IMR-90 (cell line): ENCODE data around the gene UNC93A. TPM values are rescaled to one million over a fixed set of nuclear protein-coding genes. Genes with fewer than 3 reads are reported as not detected.
"Not testable (repeated sequence)": the region's sequence is repeated elsewhere in the genome, so short reads cannot be mapped to it uniquely, and the experiment has no call there.

Experiments
- ATAC-seq: fragments of 200-7000 bp; cut with Tn5 transposase; 2 replicates; pipeline ENCODE4 v1.9.1; 2020; ENCODE audit warnings: low read depth, mild to moderate bottlenecking, moderate library complexity
- BruUV-seq: library from RNA; stranded (reverse); fragments of 400-500 nt; replicated peaks from 2 replicates; lab custom pipeline; 2021; lab: Mats Ljungman, UMichigan
- CTCF ChIA-PET: fragments of 300-600 bp; formaldehyde crosslinking; extraction: SDS; loops from one replicate; lab custom pipeline; 2021; ENCODE audit warnings: antibody characterized with exemption; lab: Yijun Ruan, JAX
- POLR2A ChIA-PET: fragments of 300-600 bp; sonication (Branson Sonifier 250); formaldehyde crosslinking; loops from one replicate; lab custom pipeline; 2022; ENCODE audit warnings: antibody characterized with exemption; ENCODE audit not compliant: unreplicated experiment; lab: Charles Lee
- DNase-seq: peaks from one replicate; pipeline ENCODE4 v3.0.0; 2013
- H2AFZ ChIP-seq: replicated peaks from 2 replicates; pipeline ENCODE3; 2013; ENCODE audit warnings: low read length, mild to moderate bottlenecking; ENCODE audit not compliant: poor library complexity
- H2AK5ac ChIP-seq: 2 replicates; pipeline ENCODE4 v1.6.1; 2013; ENCODE audit warnings: low read depth, low read length, inconsistent platforms
- H2AK9ac ChIP-seq: replicated peaks from 2 replicates; pipeline ENCODE3; 2013; ENCODE audit warnings: mild to moderate bottlenecking, low read depth, low read length, moderate library complexity; ENCODE audit not compliant: poor library complexity
- H2BK120ac ChIP-seq: 2 replicates; pipeline ENCODE4 v1.6.1; 2013; ENCODE audit warnings: low read depth, low read length, inconsistent platforms
- H2BK15ac ChIP-seq: 3 replicates; pipeline ENCODE4 v1.6.1; 2013; ENCODE audit warnings: low read depth, low read length, inconsistent platforms
- H2BK20ac ChIP-seq: 2 replicates; pipeline ENCODE4 v1.6.1; 2013; ENCODE audit warnings: low read depth, mild to moderate bottlenecking, inconsistent platforms, low read length, moderate library complexity
- H2BK5ac ChIP-seq: 2 replicates; pipeline ENCODE4 v1.6.1; 2013; ENCODE audit warnings: mild to moderate bottlenecking, low read depth, low read length, inconsistent platforms; ENCODE audit not compliant: poor library complexity, severe bottlenecking
- H3K14ac ChIP-seq: replicated peaks from 2 replicates; pipeline ENCODE4 v1.6.1; 2013; ENCODE audit warnings: low read depth, low read length, inconsistent platforms
- H3K18ac ChIP-seq: 2 replicates; pipeline ENCODE4 v1.6.1; 2013; ENCODE audit warnings: low read depth, low read length, control low read depth
- H3K23ac ChIP-seq: 2 replicates; pipeline ENCODE4 v1.6.1; 2013; ENCODE audit warnings: low read depth, low read length, inconsistent platforms
- H3K27ac ChIP-seq: 2 replicates; pipeline ENCODE4 v1.5.1; 2013; ENCODE audit warnings: mild to moderate bottlenecking, control low read depth, low read length; ENCODE audit not compliant: insufficient read depth
- H3K27me3 ChIP-seq: 2 replicates; pipeline ENCODE4 v1.6.1; 2013; ENCODE audit warnings: low read length; ENCODE audit not compliant: control insufficient read depth, insufficient read depth
- H3K36me3 ChIP-seq: 2 replicates; pipeline ENCODE4 v1.6.1; 2013; ENCODE audit warnings: low read length, mixed read lengths; ENCODE audit not compliant: control insufficient read depth, insufficient read depth
- H3K4ac ChIP-seq: 2 replicates; pipeline ENCODE4 v1.6.1; 2013; ENCODE audit warnings: low read depth, low read length, inconsistent platforms
- H3K4me1 ChIP-seq: 2 replicates; pipeline ENCODE4 v1.6.1; 2013; ENCODE audit warnings: low read length, mixed read lengths; ENCODE audit not compliant: control insufficient read depth, insufficient read depth
- H3K4me2 ChIP-seq: 2 replicates; pipeline ENCODE4 v1.6.1; 2013; ENCODE audit warnings: low read depth, mild to moderate bottlenecking, control low read depth, low read length, moderate library complexity
- H3K4me3 ChIP-seq: 2 replicates; pipeline ENCODE4 v1.5.1; 2013; ENCODE audit warnings: low read depth, mild to moderate bottlenecking, control low read depth, low read length, moderate library complexity; ENCODE audit not compliant: insufficient read depth
- H3K56ac ChIP-seq: 2 replicates; pipeline ENCODE4 v1.6.1; 2013; ENCODE audit warnings: low read length, inconsistent platforms; ENCODE audit not compliant: insufficient read depth; ENCODE audit errors: extremely low read depth
- H3K79me1 ChIP-seq, 2 experiments: 2 replicates each; pipeline ENCODE4 v1.6.1; 2013; ENCODE audit warnings: low read length in 2 of 2, inconsistent platforms in 1 of 2, low read depth in 1 of 2
- H3K9ac ChIP-seq: 2 replicates; pipeline ENCODE4 v1.6.1; 2013; ENCODE audit warnings: low read depth, low read length, control low read depth
- H3K9me1 ChIP-seq: 2 replicates; pipeline ENCODE4 v1.6.1; 2013; ENCODE audit warnings: low read length, inconsistent platforms; ENCODE audit not compliant: insufficient read depth
- H3K9me3 ChIP-seq: 2 replicates; pipeline ENCODE4 v1.6.1; 2013; ENCODE audit warnings: low read length; ENCODE audit not compliant: control insufficient read depth, insufficient read depth
- H4K20me1 ChIP-seq: 2 replicates; pipeline ENCODE4 v1.6.1; 2013; ENCODE audit warnings: low read length, inconsistent platforms; ENCODE audit not compliant: insufficient read depth
- H4K5ac ChIP-seq: 2 replicates; pipeline ENCODE4 v1.6.1; 2013; ENCODE audit warnings: mild to moderate bottlenecking, low read depth, low read length, control low read depth
- H4K8ac ChIP-seq, 2 experiments: 2 replicates each; pipeline ENCODE4 v1.6.1; 2013; ENCODE audit warnings: low read depth in 2 of 2, low read length in 2 of 2, control low read depth in 1 of 2, inconsistent platforms in 1 of 2
- H4K91ac ChIP-seq: 2 replicates; pipeline ENCODE4 v1.6.1; 2013; ENCODE audit warnings: low read depth, low read length, inconsistent platforms; ENCODE audit not compliant: insufficient read depth
- FOS ChIP-seq: fragments of 150-350 bp; IDR thresholded peaks from 2 replicates; pipeline ENCODE4 v1.6.1; 2016; ENCODE audit warnings: low read depth, low read length
- SMC3 ChIP-seq: fragments of 150-350 bp; IDR thresholded peaks from 2 replicates; pipeline ENCODE4 v1.6.1; 2016; ENCODE audit warnings: low read depth, mild to moderate bottlenecking, antibody characterized with exemption, low read length, moderate library complexity
- WGBS, 2 experiments: methylation state at CpG; one replicate each; pipeline versions ENCODE4 v1.1.5 to v1.1.7; 2013; ENCODE audit warnings: missing lambda C conversion rate in 2 of 2; ENCODE audit not compliant: insufficient read length in 1 of 2; ENCODE audit errors: extremely low coverage in 2 of 2; 5-methylcytosine and 5-hydroxymethylcytosine counted together
- dilution Hi-C: fragments of 300-500 bp; cut with HindIII; formaldehyde crosslinking; loops from one replicate; pipeline ENCODE4 v1.14.3; 2018; ENCODE audit warnings: low sequenced_read_pairs; ENCODE audit not compliant: unreplicated experiment
- in situ Hi-C: fragments of 300-500 bp; cut with MboI; formaldehyde crosslinking; loops from 3 replicates; pipeline ENCODE4 v1.14.3; 2019; ENCODE audit warnings: low sequenced_read_pairs, inconsistent platforms, mixed read lengths
- intact Hi-C: fragments of 100-400 bp; cut with micrococcal nuclease; formaldehyde crosslinking; loops from 2 replicates; pipeline ENCODE4 v1.10.0; 2022
- polyA plus RNA-seq, 3 experiments: library from polyadenylated mRNA; depleted of rRNA; stranded (reverse); fragments of >200 nt; gene quantifications; 2 replicates each; pipeline ENCODE4 v1.2.3, GENCODE V29; 2012; ENCODE audit warnings: low replicate concordance in 1 of 3
- total RNA-seq: library from RNA; depleted of rRNA; stranded (reverse); fragments of >200 nt; gene quantifications from 2 replicates; pipeline ENCODE4 v1.2.3, GENCODE V29; 2012

UNC93A gene
- total and polyA plus RNA-seq, 2 of the 4 experiments (the other 2 are of a cell fraction) = not detected

DNA sequence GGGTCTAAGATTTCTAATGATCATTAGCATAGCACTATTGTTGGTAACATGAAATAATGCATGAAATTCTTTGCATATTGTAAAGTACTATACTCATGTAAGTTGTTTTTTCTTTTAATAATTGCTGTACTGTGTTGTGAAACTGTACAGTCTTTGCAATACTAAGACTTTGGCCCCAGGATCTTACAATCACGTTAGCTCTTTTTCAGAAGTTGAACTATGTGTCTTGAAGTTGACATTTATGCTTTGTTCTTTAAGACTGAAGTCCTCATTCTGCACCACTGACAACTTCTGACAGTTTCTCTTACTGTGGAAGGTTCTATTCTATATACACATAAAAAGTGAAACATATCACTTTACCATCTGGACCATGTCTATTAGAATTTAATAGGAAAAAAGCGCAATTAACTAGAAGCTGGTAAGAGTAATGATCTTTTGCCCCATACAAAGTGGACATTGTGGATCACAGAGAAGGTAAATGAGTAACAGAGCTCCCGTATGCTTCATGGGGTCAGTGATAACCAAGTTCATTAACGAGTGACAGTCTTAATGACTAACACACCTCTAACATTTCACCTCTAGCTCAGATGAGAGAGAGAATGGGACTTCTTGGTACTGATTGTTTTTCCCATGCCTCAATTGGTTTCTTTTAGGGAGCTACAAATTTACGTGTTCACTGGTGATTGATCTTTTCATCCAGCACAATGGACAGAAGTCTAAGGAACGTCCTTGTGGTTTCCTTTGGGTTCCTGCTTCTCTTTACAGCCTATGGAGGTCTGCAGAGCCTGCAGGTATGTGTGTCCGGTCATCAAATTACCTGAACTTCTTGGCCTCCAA, at the start of gene UNC93A (continued):
- TF ChIP-seq SMC3 (no peak), FOS (no peak)

DNA sequence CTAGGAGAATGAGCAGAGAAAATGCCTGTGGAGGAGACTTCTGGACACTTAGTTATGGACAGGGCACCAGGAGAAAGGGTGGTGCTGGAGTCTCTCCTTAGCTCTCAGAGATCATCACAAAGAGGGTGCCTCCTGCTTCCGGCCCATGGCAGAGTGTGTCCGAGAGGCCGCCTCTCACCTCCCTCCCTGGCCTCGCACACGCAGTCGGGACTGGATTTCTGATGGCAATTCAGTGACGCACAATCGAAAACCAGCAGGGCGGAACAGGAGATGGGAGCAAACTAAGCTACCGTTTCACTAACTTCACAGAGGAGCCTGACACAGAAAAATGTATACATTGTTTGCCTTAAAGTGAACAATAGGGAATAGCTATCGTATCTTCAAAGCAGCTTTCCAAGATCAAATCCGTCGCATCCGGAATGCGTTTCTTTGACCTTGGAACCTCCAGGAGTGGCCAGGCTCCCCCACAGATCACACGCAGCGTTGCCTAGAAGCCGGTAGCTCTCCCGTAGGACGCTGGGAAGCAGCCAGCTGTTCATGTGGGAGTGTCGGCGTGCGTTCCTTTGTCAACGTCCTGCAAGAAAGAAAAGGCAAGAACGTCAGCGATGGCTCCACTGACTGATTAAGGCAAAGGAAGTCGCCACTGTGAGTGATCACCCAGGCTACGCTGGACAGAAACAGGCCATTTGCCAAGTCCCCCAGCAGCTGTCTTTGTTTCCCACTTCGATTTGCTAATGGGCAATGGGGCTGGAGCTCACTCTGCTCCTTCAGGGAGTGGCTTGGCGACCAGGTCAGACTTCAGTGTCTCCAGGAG, 49.6 kb upstream of the UNC93A start:
- peaks cover 30% of the 10 kb centered on the region for H3K9me3 ChIP-seq
- not testable (repeated sequence) for DNase-seq, BruUV-seq

DNA sequence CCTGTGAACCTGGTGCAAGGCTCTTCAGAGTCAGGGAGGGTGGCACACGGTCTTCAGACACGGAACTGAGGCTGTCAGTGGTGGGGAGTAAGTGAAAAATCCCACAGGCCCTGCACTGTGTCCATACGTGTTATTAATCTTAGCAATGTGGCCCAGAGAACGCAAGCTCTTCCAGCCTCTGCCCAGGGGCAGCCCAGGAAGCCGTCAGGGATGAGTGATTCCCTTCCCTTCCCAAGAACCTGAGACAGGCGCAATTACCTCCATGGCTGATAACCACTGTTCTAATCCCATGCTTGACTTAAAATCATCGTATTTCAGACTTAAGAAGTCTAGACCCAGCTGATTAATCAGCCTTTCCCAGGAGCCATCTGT, 49.0 kb upstream of the UNC93A start:
- ATAC-seq = not testable (repeated sequence)
- WGBS, 2 experiments = no CpG with 5 or more reads among the region's 7 CpGs

More for the DNA sequence above, 49.6 kb upstream of the UNC93A start:
- H3K9me1 ChIP-seq, ATAC-seq, H3K27me3 ChIP-seq, dilution Hi-C loops, H2AFZ ChIP-seq, H3K14ac ChIP-seq, H3K4me1 ChIP-seq, H3K4ac ChIP-seq, CTCF ChIA-PET, H2BK120ac ChIP-seq, H4K5ac ChIP-seq, H3K36me3 ChIP-seq, H3K56ac ChIP-seq, H2BK15ac ChIP-seq, in situ Hi-C loops, H4K20me1 ChIP-seq, H3K27ac ChIP-seq, H4K8ac ChIP-seq, H3K23ac ChIP-seq, H3K9ac ChIP-seq, H2AK5ac ChIP-seq, H3K4me2 ChIP-seq, H2BK5ac ChIP-seq, H3K79me1 ChIP-seq, H3K18ac ChIP-seq, POLR2A ChIA-PET, H4K91ac ChIP-seq, H2BK20ac ChIP-seq, H2AK9ac ChIP-seq, intact Hi-C loops, H3K4me3 ChIP-seq: not testable (repeated sequence)
- 13% methylated on average over 3 of the region's 30 CpGs; no CpG with 5 or more reads in 1 of the 2 experiments for WGBS, 2 experiments

More for the DNA sequence above, 49.0 kb upstream of the UNC93A start:
- H2BK15ac ChIP-seq, H3K4ac ChIP-seq, H3K9ac ChIP-seq, H3K4me1 ChIP-seq, dilution Hi-C loops, H4K5ac ChIP-seq, H3K36me3 ChIP-seq, CTCF ChIA-PET, BruUV-seq, H3K4me2 ChIP-seq, H3K4me3 ChIP-seq, in situ Hi-C loops, POLR2A ChIA-PET, H2AK5ac ChIP-seq, DNase-seq, H4K8ac ChIP-seq, H2BK120ac ChIP-seq, H2AFZ ChIP-seq, H3K9me1 ChIP-seq, H3K14ac ChIP-seq, H3K23ac ChIP-seq, H2AK9ac ChIP-seq, H4K20me1 ChIP-seq, H3K79me1 ChIP-seq, H2BK5ac ChIP-seq, H4K91ac ChIP-seq, H3K27me3 ChIP-seq, intact Hi-C loops, H2BK20ac ChIP-seq, H3K56ac ChIP-seq, H3K18ac ChIP-seq, H3K27ac ChIP-seq: not testable (repeated sequence)
- H3K9me3 ChIP-seq = peaks cover 34% of the 10 kb centered on the region
